SU-DHL-6 (cell line): ENCODE results near the gene SRRM3.

Experiments
- CTCF ChIP-seq: fragments of 200-600 bp; sonication (generic); IDR thresholded peaks from one replicate; pipeline ENCODE4 v1.5.1; 2017; ENCODE audit warnings: antibody characterized with exemption, mild to moderate bottlenecking, low read length, moderate library complexity; ENCODE audit not compliant: insufficient read depth, poor library complexity, severe bottlenecking
- EZH2phosphoT487 ChIP-seq: fragments of 200-600 bp; sonication (generic), shearing (Covaris generic); conservative IDR thresholded peaks from 2 replicates; pipeline ENCODE4 v1.6.1; 2018; ENCODE audit warnings: mild to moderate bottlenecking, antibody characterized with exemption, low read length, moderate library complexity, mixed read lengths

GRCh38 chr7:76285604-76286374 is 84.1 kb downstream of the SRRM3 start:
- TF ChIP-seq CTCF (no peak), EZH2phosphoT487 (no peak)
